ENCODE results near the gene AQP12B.
"Not testable (repeated sequence)": the region's sequence is repeated elsewhere in the genome, so short reads cannot be mapped to it uniquely, and the experiment has no call there.

Gene AQP12B

DNA sequence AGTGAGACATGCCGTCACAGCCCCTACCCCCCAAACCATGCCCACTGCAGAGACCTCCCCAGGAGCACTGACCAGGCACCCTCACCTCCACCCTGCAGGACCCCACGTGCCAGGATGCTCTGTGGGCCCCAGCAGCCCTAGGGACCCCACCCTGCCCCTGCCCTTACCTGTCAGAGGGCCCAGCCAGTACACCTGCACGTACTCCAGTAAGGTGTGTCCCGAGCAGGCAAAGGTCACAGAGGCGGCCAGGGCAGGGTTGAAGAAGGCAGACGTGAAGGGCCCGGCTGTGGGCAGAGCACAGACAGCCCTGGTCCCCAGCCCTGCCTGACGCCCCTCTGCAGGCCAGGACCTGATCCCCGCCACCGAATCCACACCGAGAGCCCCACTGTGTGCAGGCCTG, 2.5 kb downstream of the AQP12B start:
- DNase-seq = not testable (repeated sequence)

DNA sequence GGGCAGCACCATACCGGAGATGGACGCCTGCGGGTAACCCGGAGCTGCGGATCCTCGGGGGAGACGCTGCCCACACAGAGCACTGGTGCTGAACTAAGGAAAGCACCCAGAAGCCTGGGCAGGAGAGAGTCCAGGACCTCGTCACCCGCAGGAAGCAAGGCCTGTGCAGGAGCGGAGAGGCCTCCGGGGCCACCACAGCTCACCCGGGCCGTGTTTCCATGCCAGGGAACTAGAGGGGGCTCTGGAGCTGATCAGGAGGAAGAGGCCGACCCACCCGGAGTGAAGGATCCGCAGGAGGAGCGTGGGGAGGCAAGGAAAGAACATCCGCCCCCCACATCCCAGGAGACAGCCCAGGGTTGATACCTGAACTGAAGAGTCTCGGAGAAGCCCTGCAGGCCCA, 3.8 kb downstream of the AQP12B start:
- not testable (repeated sequence) for DNase-seq

- not testable (repeated sequence) for DNase-seq
These were observed 4.6 kb downstream of the AQP12B start for GRCh38 chr2:240678043-240678442.

- DNase-seq = not testable (repeated sequence)
These were observed 7.3 kb downstream of the AQP12B start for GRCh38 chr2:240675345-240675744.

GRCh38 chr2:240674461-240675184, 8.1 kb downstream of the AQP12B start:
- DNase-seq = not testable (repeated sequence)

DNA sequence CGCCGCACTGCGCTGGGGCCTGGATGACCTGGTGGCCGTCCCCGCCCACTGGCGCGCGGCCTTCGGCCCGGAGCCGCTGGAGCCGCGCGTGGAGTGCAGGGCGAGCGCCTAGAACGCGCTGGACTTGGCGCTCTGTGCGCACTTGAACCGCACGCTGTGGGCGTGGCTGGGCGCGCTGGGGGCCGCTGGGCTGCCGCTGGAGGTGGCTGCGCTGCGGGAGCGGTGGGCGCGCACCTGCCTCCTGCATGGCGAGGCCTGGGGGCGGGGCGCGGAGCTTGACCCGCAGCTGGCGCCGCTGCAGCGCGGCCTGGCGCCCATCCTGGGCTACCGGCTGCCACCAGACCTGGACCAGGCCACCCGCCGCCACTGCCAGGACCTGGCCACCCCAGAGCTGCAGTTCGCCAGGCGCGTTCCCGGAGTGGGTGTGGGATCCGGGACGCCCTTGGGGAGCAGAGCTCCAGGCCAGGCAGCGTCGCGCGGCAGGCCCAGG, 9.9 kb downstream of the AQP12B start:
- DNase-seq = no peak

DNA sequence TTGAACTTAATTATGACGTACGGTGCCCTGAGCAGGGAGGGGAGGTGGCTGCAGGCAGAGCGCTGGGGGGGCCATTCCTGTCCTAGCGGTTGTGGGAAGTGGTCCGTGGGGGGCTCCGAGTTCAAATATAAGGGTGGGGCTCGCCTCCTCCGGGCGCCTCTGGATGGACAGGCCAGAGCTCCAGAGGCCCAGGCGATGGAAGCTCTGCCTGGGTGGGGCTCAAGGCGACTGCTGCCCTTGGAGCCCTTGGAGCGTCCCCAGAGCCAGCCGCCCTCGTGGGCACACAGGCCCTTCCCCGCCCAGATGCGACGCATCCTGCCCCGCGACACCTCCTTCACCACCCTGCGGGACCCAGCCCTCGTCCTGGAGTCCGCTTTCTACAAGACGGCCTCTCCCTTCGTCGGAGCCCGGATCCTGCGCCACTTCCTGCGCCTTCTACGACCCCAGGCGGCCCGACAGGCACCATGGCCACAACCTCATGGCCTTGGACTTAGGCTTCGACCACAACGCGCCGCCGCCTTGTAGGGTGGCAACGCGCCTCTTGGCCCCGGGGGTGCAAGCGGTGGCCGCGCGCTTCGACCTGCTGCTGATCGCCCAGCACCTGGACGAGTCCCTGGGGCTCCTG, 10.5 kb downstream of the AQP12B start:
- DNase-seq = no peak

DNA sequence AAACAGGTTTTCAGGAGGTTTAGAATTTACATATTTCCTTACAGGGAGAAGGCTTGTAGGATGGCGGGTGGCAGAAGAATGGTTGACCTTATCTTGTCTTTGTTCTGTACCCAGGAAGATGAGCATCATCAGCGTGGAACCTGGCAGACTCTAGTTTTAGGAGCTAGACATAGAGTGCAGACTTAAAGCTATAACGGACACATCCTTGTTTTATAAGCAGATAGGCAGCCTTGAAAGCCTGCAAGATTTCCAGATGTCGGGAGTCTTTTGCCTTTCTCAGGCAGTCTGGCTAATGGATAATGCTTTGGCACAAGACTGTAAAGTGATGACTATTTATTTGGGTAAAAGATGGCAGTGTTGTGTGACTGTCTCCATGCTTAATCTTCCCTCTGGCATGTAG, 11.7 kb downstream of the AQP12B start:
- no peak for DNase-seq

GRCh38 chr2:240670402-240670801, 12.3 kb downstream of the AQP12B start:
- DNase-seq = no peak

DNA sequence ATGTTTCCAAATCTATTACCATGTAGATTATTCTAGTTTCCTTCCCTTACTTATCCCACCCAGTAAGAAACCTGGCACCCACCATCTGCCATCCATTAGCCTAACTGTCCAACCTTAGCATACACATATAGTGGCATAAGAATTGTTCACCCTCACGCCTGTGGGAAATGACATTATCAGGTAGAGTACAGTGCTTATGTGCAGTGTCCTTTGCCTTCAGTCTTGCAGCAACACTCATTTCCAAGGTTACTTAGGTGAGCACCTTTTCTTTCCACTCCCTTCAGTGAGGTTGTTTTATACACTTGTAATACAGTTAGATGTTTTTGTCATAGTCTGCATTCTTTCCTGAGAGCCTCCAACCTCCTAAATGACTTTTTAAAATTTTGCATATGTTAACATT, 18.1 kb downstream of the AQP12B start:
- no peak for DNase-seq

DNA sequence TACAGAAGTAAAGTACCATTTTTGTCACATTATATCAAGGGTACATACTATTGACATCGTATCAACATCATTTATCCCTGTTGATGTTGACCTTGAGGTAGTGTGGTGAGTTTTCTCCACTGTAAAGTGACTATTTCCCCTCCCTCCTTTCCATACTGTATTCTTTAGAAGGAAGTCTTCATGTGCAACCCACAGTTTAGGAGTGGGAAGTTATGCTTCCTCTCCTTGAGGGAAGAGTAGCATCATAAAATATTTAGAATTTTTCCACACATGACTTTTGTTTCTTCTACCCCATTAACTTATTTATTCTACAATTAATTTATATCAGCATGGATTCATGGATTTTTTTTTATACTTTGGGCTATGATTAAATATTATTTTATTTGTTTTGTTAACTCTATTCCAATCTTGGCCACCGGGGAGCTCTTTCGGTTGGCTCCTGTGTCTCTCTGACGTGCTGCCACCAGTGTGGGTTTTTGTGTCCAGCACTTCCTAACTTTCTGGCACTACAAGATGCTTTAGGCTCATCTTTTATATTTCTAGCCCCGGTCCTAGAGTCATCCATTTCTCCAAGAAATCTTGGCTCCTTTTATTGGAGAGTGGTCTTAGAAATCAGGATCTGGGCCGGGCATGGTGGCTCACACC, 19.0 kb downstream of the AQP12B start:
- DNase-seq = no peak

GRCh38 chr2:240662681-240663080, 20.0 kb downstream of the AQP12B start:
- no peak for DNase-seq

DNA sequence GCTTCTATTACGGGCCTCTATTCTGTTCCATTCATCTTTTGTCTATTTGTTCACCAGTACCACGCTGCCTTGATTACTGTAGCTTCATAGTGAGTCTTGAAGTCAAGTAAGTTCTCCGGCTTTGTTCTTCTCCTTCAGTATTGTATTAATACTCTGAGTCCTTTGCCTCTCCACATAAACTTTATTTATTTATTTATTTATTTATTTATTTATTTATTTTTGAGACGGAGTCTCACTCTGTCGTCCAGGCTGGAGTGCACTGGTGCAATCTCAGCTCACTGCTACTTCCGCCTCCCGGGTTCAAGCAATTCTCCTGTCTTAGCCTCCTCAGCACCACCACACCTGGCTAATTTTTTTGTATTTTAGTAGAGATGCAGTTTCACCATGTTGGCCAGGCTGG, 22.8 kb downstream of the AQP12B start:
- DNase-seq = not testable (repeated sequence)

GRCh38 chr2:240655931-240656886, 26.5 kb downstream of the AQP12B start:
- no peak for DNase-seq

DNA sequence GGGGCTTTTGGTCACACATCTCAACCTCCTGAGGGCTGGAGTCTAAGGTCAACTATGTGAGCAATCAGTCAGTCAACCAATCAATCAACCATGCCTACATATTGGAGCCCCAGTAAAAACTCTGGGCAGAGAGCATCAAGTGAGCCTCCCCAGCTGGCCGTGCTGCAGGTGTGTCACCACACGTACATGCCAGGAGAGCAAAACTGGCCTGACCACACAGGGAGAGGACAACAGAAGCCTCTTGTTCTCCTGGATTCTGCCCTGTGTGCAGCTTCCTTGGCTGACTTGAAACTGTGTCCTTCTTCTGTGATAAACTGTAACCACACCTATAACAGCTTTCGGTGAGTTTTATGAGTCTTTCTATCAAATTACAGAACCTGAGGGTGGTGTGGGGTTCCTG, 31.5 kb downstream of the AQP12B start:
- DNase-seq = no peak

DNA sequence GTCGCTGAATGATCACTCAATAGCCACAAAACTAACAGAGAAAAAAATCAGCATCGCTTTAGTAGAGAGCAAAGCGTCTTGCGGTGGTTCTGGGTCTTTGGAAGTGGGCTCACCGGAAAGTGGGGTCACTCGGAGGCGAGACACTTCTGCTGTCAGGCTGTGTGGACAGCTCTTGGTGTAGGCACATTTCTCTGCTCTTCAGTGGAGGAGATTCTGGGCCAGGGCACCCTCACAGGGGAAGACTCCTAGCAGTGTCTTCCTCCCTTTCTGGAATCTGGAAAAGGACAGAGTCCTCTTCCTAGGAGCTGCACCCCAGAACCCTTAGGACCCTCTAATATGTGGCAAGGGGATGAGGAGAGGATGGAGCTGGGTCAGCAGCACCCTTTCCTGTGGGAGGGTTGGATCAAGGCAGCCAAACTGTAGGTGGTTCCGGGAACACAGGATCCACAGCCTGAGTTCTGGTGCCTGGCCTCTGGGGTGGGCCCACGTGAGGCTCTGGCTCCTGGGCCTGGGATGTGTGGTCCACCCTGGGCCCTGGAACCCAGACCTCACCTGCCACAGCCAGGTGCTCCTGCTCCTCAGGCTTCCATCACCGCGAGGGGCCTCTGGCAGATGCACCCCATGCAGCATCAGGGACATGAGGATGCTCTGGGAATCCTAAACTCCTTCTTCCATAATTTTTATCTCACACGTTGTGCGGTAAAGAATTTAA, 32.3 kb downstream of the AQP12B start:
- no peak for DNase-seq

DNA sequence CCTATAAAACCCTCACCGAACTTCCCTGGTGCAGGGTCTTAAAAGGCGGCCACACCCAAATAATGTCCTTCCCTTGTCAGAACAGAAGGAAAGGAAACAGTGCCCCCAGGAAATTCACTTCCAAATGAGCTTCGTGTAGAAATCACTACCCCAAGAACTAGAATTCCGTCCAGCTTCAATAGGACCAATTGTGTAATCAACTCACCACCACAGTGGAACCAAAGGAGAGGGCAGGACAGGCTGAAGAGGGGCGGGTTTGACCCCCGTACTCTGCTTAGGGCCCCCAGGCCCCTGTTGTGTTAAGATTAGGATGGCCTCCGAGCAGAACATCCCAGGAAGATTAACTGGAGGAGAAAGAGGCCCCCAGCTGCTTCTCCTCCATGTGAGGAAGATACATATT, 33.4 kb downstream of the AQP12B start:
- DNase-seq = no peak

DNA sequence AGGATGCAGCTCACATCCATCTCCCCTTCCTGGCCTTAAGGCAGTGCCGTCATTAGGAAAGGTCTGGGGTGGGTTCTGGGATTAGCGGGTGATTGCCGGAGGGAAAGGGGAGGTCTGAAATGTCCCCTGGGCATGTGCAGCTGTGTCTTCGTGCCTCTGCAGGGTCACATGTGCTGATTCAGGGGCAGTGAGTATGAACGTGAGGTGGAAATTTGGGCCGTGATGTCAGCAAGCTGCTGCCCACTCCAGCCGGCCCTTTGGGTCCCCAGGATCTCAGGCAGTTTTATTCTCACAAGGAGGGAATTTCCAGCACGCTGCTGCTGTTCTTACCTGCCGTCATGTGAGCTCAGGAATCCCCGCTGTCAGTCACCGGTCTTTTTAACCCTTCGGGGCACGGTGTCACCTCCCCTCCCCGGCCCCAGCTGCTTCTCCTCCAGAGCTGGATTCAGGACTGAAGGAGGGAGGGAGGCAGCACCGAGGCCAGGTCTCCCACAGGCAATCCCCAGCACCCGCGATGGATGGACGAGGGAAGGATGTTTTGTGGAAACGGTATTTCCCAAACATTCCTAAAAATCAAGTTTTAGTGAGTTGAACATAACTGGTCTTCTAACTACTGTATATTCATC, 33.9 kb downstream of the AQP12B start:
- DNase-seq = no peak

DNA sequence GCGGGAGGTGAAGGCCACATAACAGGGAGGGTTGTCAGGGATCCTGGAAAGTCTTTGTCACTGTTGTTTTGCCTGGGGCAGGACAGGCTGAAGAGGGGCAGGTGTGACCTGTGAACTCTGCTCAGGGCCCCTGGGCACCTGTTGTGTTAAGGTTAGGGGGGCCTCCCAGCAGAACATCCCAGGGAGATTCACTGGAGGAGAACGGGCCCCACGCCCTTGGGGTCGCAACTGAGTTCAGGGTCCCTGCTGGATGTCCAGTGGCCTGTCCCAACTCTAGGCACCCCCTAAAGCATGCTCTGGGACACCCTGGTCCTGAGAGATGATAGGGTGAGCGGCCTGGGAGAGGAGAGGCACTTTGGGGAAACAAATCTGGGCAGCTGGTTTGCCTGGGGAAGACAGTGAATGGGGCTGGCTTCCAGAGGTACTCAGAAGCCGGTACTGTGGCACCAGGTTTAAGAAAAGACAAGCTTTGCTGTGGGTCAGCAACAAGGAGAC, 34.5 kb downstream of the AQP12B start:
- DNase-seq = no peak

DNA sequence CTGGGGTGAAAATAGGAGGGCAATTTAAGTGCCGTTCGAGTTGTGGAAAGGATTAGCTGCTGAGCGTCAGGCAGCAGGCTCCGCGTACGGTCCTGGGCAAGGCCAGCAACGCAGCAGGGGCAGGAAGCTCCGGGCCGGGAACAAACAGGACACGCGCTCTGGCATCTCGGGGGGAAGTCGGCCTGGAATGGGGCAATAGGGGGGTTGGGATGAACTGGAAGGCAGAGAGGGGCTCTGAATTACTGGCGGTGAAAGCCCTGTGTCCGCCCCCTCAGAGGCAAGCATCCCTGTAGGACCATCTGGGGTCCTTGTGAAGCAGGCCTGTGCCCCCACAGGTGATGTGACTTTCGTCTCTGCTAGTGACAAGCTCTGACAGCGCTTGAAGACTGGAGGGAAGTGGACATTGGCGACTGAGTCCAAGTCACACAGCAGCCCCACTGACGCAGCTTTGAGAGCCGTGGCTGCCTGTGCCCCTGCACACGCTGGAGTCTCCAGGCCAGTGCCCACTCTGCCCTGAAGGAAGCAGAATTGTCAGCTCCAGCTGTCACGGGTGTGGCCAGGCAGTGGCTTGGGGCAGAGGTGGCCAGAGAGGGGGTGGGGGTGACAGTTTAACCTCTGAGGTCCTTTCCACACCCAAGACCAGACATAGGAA, 35.1 kb downstream of the AQP12B start:
- no peak for DNase-seq

DNA sequence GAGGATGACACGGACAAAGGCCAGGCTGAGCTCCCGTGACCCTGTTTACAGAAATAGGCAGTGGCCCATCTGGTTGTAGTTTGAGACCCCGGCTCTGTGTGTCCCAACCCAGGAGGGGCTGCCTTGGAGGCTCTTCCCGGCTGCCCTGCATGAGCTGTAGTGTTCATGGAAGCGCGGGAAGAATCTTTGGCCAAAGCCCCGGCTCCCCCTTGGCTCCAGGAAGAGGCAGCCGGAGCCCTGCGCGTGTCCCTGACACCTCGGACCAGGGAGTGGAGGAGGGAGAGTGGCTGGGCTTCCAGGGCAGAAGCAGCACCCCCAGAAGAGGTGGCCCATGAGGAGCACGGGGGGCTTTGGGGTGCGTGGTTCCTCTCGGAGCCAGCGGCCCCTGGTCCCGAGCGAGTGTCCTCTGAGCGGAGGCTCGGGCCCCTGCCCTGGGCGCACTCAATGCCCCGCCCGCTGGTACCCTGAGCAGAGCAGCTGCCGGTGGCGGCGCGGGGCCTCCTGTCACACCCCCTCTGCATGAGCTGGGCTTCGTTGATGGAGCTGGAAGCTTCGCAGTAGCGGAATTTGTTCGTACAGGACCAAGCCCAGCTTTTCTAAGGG, 35.7 kb downstream of the AQP12B start:
- DNase-seq = no peak

Data from fibroblast of skin of right biceps (primary cell).